H9 (cell line): ENCODE measurements around the gene MRPS18A. TPM values are rescaled to one million over a fixed set of nuclear protein-coding genes. Genes with fewer than 3 reads are reported as not detected.

ENCODE experiments used
- DNase-seq: peaks from one replicate; pipeline ENCODE4 v3.0.0-alpha.2; 2017
- H2AFZ ChIP-seq: one replicate; pipeline ENCODE4 v1.6.1; 2013; ENCODE audit warnings: mild to moderate bottlenecking, low read length, control low read depth, moderate library complexity
- H2AK5ac ChIP-seq: 2 replicates; pipeline ENCODE4 v1.6.1; 2013; ENCODE audit warnings: low read length, control low read depth, mixed read lengths; ENCODE audit not compliant: insufficient read length
- H2BK120ac ChIP-seq: one replicate; pipeline ENCODE4 v1.6.1; 2013; ENCODE audit warnings: low read depth, mild to moderate bottlenecking, low read length, control low read depth, inconsistent platforms; ENCODE audit not compliant: poor library complexity, severe bottlenecking
- H2BK12ac ChIP-seq: 2 replicates; pipeline ENCODE4 v1.6.1; 2013; ENCODE audit warnings: low read length, control low read depth, mixed read lengths, low read depth; ENCODE audit not compliant: insufficient read length
- H2BK15ac ChIP-seq: 2 replicates; pipeline ENCODE4 v1.6.1; 2013; ENCODE audit warnings: low read depth, low read length, control low read depth
- H2BK20ac ChIP-seq: one replicate; pipeline ENCODE4 v1.6.1; 2013; ENCODE audit warnings: low read depth, mild to moderate bottlenecking, low read length, control low read depth, inconsistent platforms; ENCODE audit not compliant: poor library complexity, severe bottlenecking
- H2BK5ac ChIP-seq: 2 replicates; pipeline ENCODE4 v1.6.1; 2013; ENCODE audit warnings: low read length, control low read depth, mixed read lengths; ENCODE audit not compliant: insufficient read length
- H3K14ac ChIP-seq: 2 replicates; pipeline ENCODE4 v1.6.1; 2013; ENCODE audit warnings: low read length, control low read depth; ENCODE audit not compliant: insufficient read depth
- H3K18ac ChIP-seq: 2 replicates; pipeline ENCODE4 v1.6.1; 2013; ENCODE audit warnings: low read depth, mild to moderate bottlenecking, mixed read lengths, low read length, control low read depth; ENCODE audit not compliant: insufficient read length
- H3K23ac ChIP-seq: 2 replicates; pipeline ENCODE4 v1.6.1; 2013; ENCODE audit warnings: low read length, control low read depth, mixed read lengths, low read depth; ENCODE audit not compliant: insufficient read length
- H3K23me2 ChIP-seq: 2 replicates; pipeline ENCODE4 v1.6.1; 2013; ENCODE audit warnings: low read depth, mild to moderate bottlenecking, mixed read lengths, low read length, control low read depth; ENCODE audit not compliant: insufficient read length, poor library complexity, severe bottlenecking
- H3K27ac ChIP-seq: 2 replicates; pipeline ENCODE4 v1.5.1; 2013; ENCODE audit warnings: low read length, control low read depth, mixed read lengths, low read depth; ENCODE audit not compliant: insufficient read length
- H3K27me3 ChIP-seq: 2 replicates; pipeline ENCODE4 v1.6.1; 2013; ENCODE audit warnings: low read length, control low read depth, inconsistent platforms; ENCODE audit not compliant: insufficient read depth
- H3K4ac ChIP-seq: 2 replicates; pipeline ENCODE4 v1.6.1; 2013; ENCODE audit warnings: low read depth, mild to moderate bottlenecking, control low read depth, inconsistent platforms, low read length, moderate library complexity
- H3K4me1 ChIP-seq: 2 replicates; pipeline ENCODE4 v1.6.1; 2013; ENCODE audit warnings: low read length, control low read depth, inconsistent platforms; ENCODE audit not compliant: insufficient read depth
- H3K4me2 ChIP-seq: 2 replicates; pipeline ENCODE4 v1.6.1; 2013; ENCODE audit warnings: low read length, control low read depth, mixed read lengths; ENCODE audit not compliant: insufficient read length, insufficient read depth
- H3K56ac ChIP-seq: 2 replicates; pipeline ENCODE4 v1.6.1; 2013; ENCODE audit warnings: low read depth, mild to moderate bottlenecking, mixed read lengths, low read length, control low read depth; ENCODE audit not compliant: insufficient read length
- H3K79me1 ChIP-seq: 2 replicates; pipeline ENCODE4 v1.6.1; 2013; ENCODE audit warnings: low read depth, mild to moderate bottlenecking, moderate library complexity, low read length, control low read depth, inconsistent platforms; ENCODE audit not compliant: insufficient read depth, poor library complexity, severe bottlenecking
- H3K79me2 ChIP-seq: 2 replicates; pipeline ENCODE4 v1.6.1; 2013; ENCODE audit warnings: low read length, control low read depth, inconsistent platforms; ENCODE audit not compliant: insufficient read depth
- H3K9ac ChIP-seq: 2 replicates; pipeline ENCODE4 v1.6.1; 2013; ENCODE audit warnings: low read length, control low read depth, mixed read lengths; ENCODE audit not compliant: insufficient read length; ENCODE audit errors: extremely low read depth
- H3K9me3 ChIP-seq: one replicate; pipeline ENCODE4 v1.6.1; 2013; ENCODE audit warnings: low read depth, low read length, inconsistent platforms; ENCODE audit not compliant: control insufficient read depth
- H3T11ph ChIP-seq: one replicate; pipeline ENCODE4 v1.6.1; 2013; ENCODE audit warnings: mild to moderate bottlenecking, low read length, control low read depth, inconsistent platforms
- H4K20me1 ChIP-seq: one replicate; pipeline ENCODE4 v1.6.1; 2013; ENCODE audit not compliant: control insufficient read depth, insufficient read length, insufficient read depth
- H4K5ac ChIP-seq: 2 replicates; pipeline ENCODE4 v1.6.1; 2013; ENCODE audit warnings: low read depth, mild to moderate bottlenecking, mixed read lengths, low read length, control low read depth; ENCODE audit not compliant: insufficient read length
- H4K8ac ChIP-seq: replicated peaks from 2 replicates; pipeline ENCODE4 v1.6.1; 2013; ENCODE audit warnings: low read length, control low read depth, mixed read lengths, low read depth; ENCODE audit not compliant: insufficient read length
- H4K91ac ChIP-seq: 2 replicates; pipeline ENCODE4 v1.6.1; 2013; ENCODE audit warnings: low read depth, mild to moderate bottlenecking, moderate library complexity, mixed read lengths, low read length, control low read depth; ENCODE audit not compliant: insufficient read length
- H3K27ac Mint-ChIP-seq, 3 experiments: 2 replicates in 2 of 3; 3 replicates in 1 of 3; pipeline ENCODE4 v1.8.0; 2020 to 2021; ENCODE audit warnings: mixed read lengths in 3 of 3, mild to moderate bottlenecking in 1 of 3, moderate library complexity in 1 of 3
- H3K27me3 Mint-ChIP-seq: 2 replicates; pipeline ENCODE4 v1.8.0; 2021; ENCODE audit warnings: low read depth, mild to moderate bottlenecking, moderate library complexity, mixed read lengths
- H3K36me3 Mint-ChIP-seq, 3 experiments: 2 replicates in 2 of 3; 3 replicates in 1 of 3; pipeline ENCODE4 v1.8.0; 2020 to 2021; ENCODE audit warnings: low read depth in 3 of 3, mixed read lengths in 3 of 3; ENCODE audit not compliant: insufficient read depth in 1 of 3
- H3K4me1 Mint-ChIP-seq, 2 experiments: 2 replicates each; pipeline ENCODE4 v1.8.0; 2020; ENCODE audit warnings: mixed read lengths in 2 of 2
- H3K4me3 Mint-ChIP-seq, 2 experiments: 2 replicates in 1 of 2; 3 replicates in 1 of 2; pipeline ENCODE4 v1.8.0; 2020 to 2021; ENCODE audit warnings: mild to moderate bottlenecking in 2 of 2, mixed read lengths in 2 of 2, moderate library complexity in 1 of 2
- H3K9me3 Mint-ChIP-seq, 2 experiments: 2 replicates in 1 of 2; 3 replicates in 1 of 2; pipeline ENCODE4 v1.8.0; 2020; ENCODE audit warnings: mild to moderate bottlenecking in 2 of 2, mixed read lengths in 2 of 2, moderate library complexity in 1 of 2
- CTCF ChIP-seq: fragments of 200-600 bp; sonication (generic); conservative IDR thresholded peaks from 3 replicates; pipeline ENCODE4 v1.8.0; 2021; ENCODE audit warnings: antibody characterized with exemption, mild to moderate bottlenecking
- WGBS: extraction: QIAGEN DNeasy Blood & Tissue Kit; methylation state at CpG from one replicate; pipeline ENCODE4 v1.1.7; 2013; ENCODE audit warnings: missing lambda C conversion rate, low lambda C conversion rate, mixed read lengths; ENCODE audit not compliant: insufficient read length; ENCODE audit errors: extremely low coverage; 5-methylcytosine and 5-hydroxymethylcytosine counted together
- total RNA-seq: library from RNA; stranded (reverse); gene quantifications from 2 replicates; pipeline ENCODE4 v1.2.1, GENCODE V29; 2021

The MRPS18A gene
- total RNA-seq, 1 experiment from 2014 or later: 65.1 TPM

- WGBS: no CpG with 5 or more reads among the region's 2 CpGs
- no peak overlapping the region for H4K91ac ChIP-seq
- no peaks in the 10 kb centered on the region for H3K79me1 ChIP-seq
- no peak overlapping the region for H2AFZ ChIP-seq
- H4K20me1 ChIP-seq: no peaks in the 10 kb centered on the region
- H2BK12ac ChIP-seq: no peak overlapping the region
- H3K79me2 ChIP-seq: no peaks in the 10 kb centered on the region
- no peaks in the 10 kb centered on the region for H3K9me3 ChIP-seq
- no peak overlapping the region for H3K14ac ChIP-seq
- H4K5ac ChIP-seq: no peak overlapping the region
- H3K23me2 ChIP-seq: no peaks in the 10 kb centered on the region
- DNase-seq: no peak
- H3K4ac ChIP-seq: no peak overlapping the region
- no peak overlapping the region for H4K8ac ChIP-seq
- H2BK15ac ChIP-seq: no peak overlapping the region
- peaks cover 10 to 15% of the 10 kb centered on the region in 2 experiments for H3K4me1 Mint-ChIP-seq
- no peak overlapping the region for H2BK5ac ChIP-seq
- H3T11ph ChIP-seq: no peak overlapping the region
- no peak overlapping the region for H3K4me2 ChIP-seq
- no peak overlapping the region for H2BK20ac ChIP-seq
- no peak overlapping the region for H3K27ac ChIP-seq
- no peak overlapping the region for H3K9ac ChIP-seq
- no peaks in the 10 kb centered on the region for H3K36me3 Mint-ChIP-seq
- H3K4me3 Mint-ChIP-seq: no peak overlapping the region
- H3K18ac ChIP-seq: no peak overlapping the region
- no peak overlapping the region for H3K27ac Mint-ChIP-seq
- H2AK5ac ChIP-seq: no peak overlapping the region
- H2BK120ac ChIP-seq: no peak overlapping the region
- TF ChIP-seq CTCF: no peak
- H3K27me3 Mint-ChIP-seq: peaks cover 15% of the 10 kb centered on the region
- H3K27me3 ChIP-seq: no peaks in the 10 kb centered on the region
- H3K9me3 Mint-ChIP-seq: no peaks in the 10 kb centered on the region; a peak in 1 of 5 replicates
- no peaks in the 10 kb centered on the region for H3K4me1 ChIP-seq
- no peak overlapping the region for H3K23ac ChIP-seq
- H3K56ac ChIP-seq: no peak overlapping the region
These were observed 36.8 kb upstream of the MRPS18A start for GRCh38 chr6:43724354-43724753.
